ENCODE results near the gene HAUS3.

Gene HAUS3

GRCh38 chr4:2241410-2242353, at the start of gene HAUS3, which contains the start of gene POLN:
TSS of gene HAUS3 (minus strand) at chr4:2242121. CDS start at chr4:2240946, 1,175 bp downstream.
TSS of gene POLN (minus strand) at chr4:2242121. CDS start at chr4:2229231, 12,890 bp downstream.
- peak; percentile 98 for DNase-seq

GRCh38 chr4:2290974-2291704, 49.2 kb upstream of the HAUS3 start:
- DNase-seq = no peak

GRCh38 chr4:2290488-2290887, 48.6 kb upstream of the HAUS3 start:
- DNase-seq = no peak

GRCh38 chr4:2289955-2290333, 48.0 kb upstream of the HAUS3 start:
- no peak for DNase-seq

- no peak for DNase-seq
Measured at GRCh38 chr4:2289311-2289954, 47.5 kb upstream of the HAUS3 start.

- DNase-seq = no peak
Measured at GRCh38 chr4:2288051-2288541, 46.2 kb upstream of the HAUS3 start.

- DNase-seq = no peak
Measured at GRCh38 chr4:2287594-2287915, 45.6 kb upstream of the HAUS3 start.

GRCh38 chr4:2286904-2287593, 45.1 kb upstream of the HAUS3 start:
- no peak for DNase-seq

- no peak for DNase-seq
Measured at GRCh38 chr4:2285613-2286381, 43.9 kb upstream of the HAUS3 start.

GRCh38 chr4:2284934-2285612, 43.2 kb upstream of the HAUS3 start:
- DNase-seq = no peak

- DNase-seq = no peak
Measured at GRCh38 chr4:2284161-2284933, 42.4 kb upstream of the HAUS3 start.

GRCh38 chr4:2283199-2283711, 41.3 kb upstream of the HAUS3 start:
- no peak for DNase-seq

GRCh38 chr4:2281575-2282343, 39.8 kb upstream of the HAUS3 start:
- no peak for DNase-seq

GRCh38 chr4:2280531-2281300, 38.8 kb upstream of the HAUS3 start:
- DNase-seq = no peak

- no peak for DNase-seq
Measured at GRCh38 chr4:2277956-2278355, 36.0 kb upstream of the HAUS3 start.

GRCh38 chr4:2276581-2277325, 34.8 kb upstream of the HAUS3 start:
- DNase-seq = no peak

- no peak for DNase-seq
Measured at GRCh38 chr4:2275546-2276251, 33.8 kb upstream of the HAUS3 start.

All from OCI-M1 (cell line).